Liver (tissue), 9 donors: Measurements from ENCODE around the gene HOXC6. TPM values are rescaled to one million over a fixed set of nuclear protein-coding genes. Genes with fewer than 3 reads are reported as not detected.
"Not testable (repeated sequence)": the region's sequence is repeated elsewhere in the genome, so short reads cannot be mapped to it uniquely, and the experiment has no call there.

Source experiments
- DNase-seq: peaks from one replicate; pipeline ENCODE4 v3.0.0-alpha.2; 2017; ENCODE audit warnings: low spot score
- H3K27ac ChIP-seq, 2 donors: one replicate each; pipeline ENCODE4 v1.7.0; 2013; ENCODE audit warnings: inconsistent platforms in 2 of 2, low read length in 2 of 2, control low read depth in 1 of 2, low read depth in 1 of 2, mild to moderate bottlenecking in 1 of 2
- H3K27me3 ChIP-seq, 4 donors: one replicate each; pipeline versions ENCODE4 v1.6.1 to v1.7.0; 2013; ENCODE audit warnings: low read length in 3 of 4, inconsistent platforms in 1 of 4, mild to moderate bottlenecking in 1 of 4, moderate library complexity in 1 of 4; ENCODE audit not compliant: control insufficient read depth in 4 of 4, insufficient read depth in 4 of 4
- H3K36me3 ChIP-seq, 4 donors: one replicate each; pipeline versions ENCODE4 v1.6.1 to v1.7.0; 2013; ENCODE audit warnings: low read length in 3 of 4, mild to moderate bottlenecking in 3 of 4, low read depth in 1 of 4, moderate library complexity in 1 of 4; ENCODE audit not compliant: control insufficient read depth in 4 of 4, insufficient read depth in 3 of 4
- H3K4me1 ChIP-seq, 4 donors: one replicate each; pipeline versions ENCODE4 v1.6.1 to v1.7.0; 2013; ENCODE audit warnings: low read length in 3 of 4, mild to moderate bottlenecking in 3 of 4, moderate library complexity in 1 of 4; ENCODE audit not compliant: control insufficient read depth in 4 of 4, insufficient read depth in 4 of 4
- H3K4me3 ChIP-seq, 3 donors: one replicate each; pipeline versions ENCODE4 v1.6.1 to v1.7.0; 2013; ENCODE audit warnings: low read length in 3 of 3, control low read depth in 1 of 3, low read depth in 1 of 3, mild to moderate bottlenecking in 1 of 3
- H3K9ac ChIP-seq, 2 donors: one replicate each; pipeline ENCODE4 v1.7.0; 2013; ENCODE audit warnings: low read length in 2 of 2, mild to moderate bottlenecking in 2 of 2, moderate library complexity in 2 of 2, control low read depth in 1 of 2, low read depth in 1 of 2
- H3K9me3 ChIP-seq, 4 donors: one replicate each; pipeline versions ENCODE4 v1.6.1 to v1.7.0; 2013; ENCODE audit warnings: low read length in 3 of 4; ENCODE audit not compliant: control insufficient read depth in 4 of 4
- CTCF ChIP-seq: fragments of 150-350 bp; IDR thresholded peaks from 2 replicates; pipeline ENCODE4 v1.5.1; 2017; ENCODE audit warnings: improper control_type of control experiment, low read depth, low read length; ENCODE audit not compliant: missing input control
- EGR1 ChIP-seq, 2 donors: IDR thresholded peaks; 2 replicates each; pipeline ENCODE4 v1.6.1; 2016 to 2018; ENCODE audit warnings: antibody characterized with exemption in 2 of 2, low read depth in 2 of 2
- FOXA2 ChIP-seq: IDR thresholded peaks from 2 replicates; pipeline ENCODE4 v1.6.1; 2016; ENCODE audit warnings: antibody characterized with exemption
- GABPA ChIP-seq, 2 donors: IDR thresholded peaks in 1 of 2; conservative IDR thresholded peaks in 1 of 2; 2 replicates each; pipeline ENCODE4 v1.6.1; 2016; ENCODE audit warnings: antibody characterized with exemption in 2 of 2, mild to moderate bottlenecking in 1 of 2, moderate library complexity in 1 of 2
- HNF4A ChIP-seq, 2 donors: conservative IDR thresholded peaks; 2 replicates each; pipeline ENCODE4 v1.6.1; 2016; ENCODE audit warnings: antibody characterized with exemption in 2 of 2, mild to moderate bottlenecking in 2 of 2
- HNF4G ChIP-seq: IDR thresholded peaks from 2 replicates; pipeline ENCODE4 v1.6.1; 2016; ENCODE audit warnings: antibody characterized with exemption
- JUND ChIP-seq, 2 donors: IDR thresholded peaks; 2 replicates each; pipeline ENCODE4 v1.6.1; 2016; ENCODE audit warnings: antibody characterized with exemption in 2 of 2
- NR2F2 ChIP-seq: IDR thresholded peaks from 2 replicates; pipeline ENCODE4 v1.6.1; 2016; ENCODE audit warnings: antibody characterized with exemption
- REST ChIP-seq: IDR thresholded peaks from 2 replicates; pipeline ENCODE4 v1.6.1; 2016; ENCODE audit warnings: antibody characterized with exemption, mild to moderate bottlenecking
- RXRA ChIP-seq, 2 donors: IDR thresholded peaks; 2 replicates each; pipeline ENCODE4 v1.6.1; 2017 to 2018; ENCODE audit warnings: antibody characterized with exemption in 2 of 2, mild to moderate bottlenecking in 1 of 2
- SP1 ChIP-seq: IDR thresholded peaks from 2 replicates; pipeline ENCODE4 v1.6.1; 2018; ENCODE audit warnings: antibody characterized with exemption, mild to moderate bottlenecking
- TAF1 ChIP-seq: conservative IDR thresholded peaks from 2 replicates; pipeline ENCODE4 v1.6.1; 2016; ENCODE audit warnings: antibody characterized with exemption, mild to moderate bottlenecking
- YY1 ChIP-seq: IDR thresholded peaks from 2 replicates; pipeline ENCODE4 v1.6.1; 2016; ENCODE audit warnings: antibody characterized with exemption, mild to moderate bottlenecking
- ZBTB33 ChIP-seq: IDR thresholded peaks from 2 replicates; pipeline ENCODE4 v1.6.1; 2016; ENCODE audit warnings: antibody characterized with exemption
- WGBS: extraction: QIAGEN DNeasy Blood & Tissue Kit; methylation state at CpG from one replicate; pipeline ENCODE4 v1.1.7; 2013; 5-methylcytosine and 5-hydroxymethylcytosine counted together
- polyA plus RNA-seq, 2 donors: library from polyadenylated mRNA; stranded (reverse) in 1 of 2; unstranded in 1 of 2; fragments of 200-250 nt in 1 of 2; fragments of >200 nt in 1 of 2; fragmentation: Nextera tagmentation in 1 of 2; extraction: Ambion mirVana in 1 of 2; gene quantifications; one replicate each; pipeline versions ENCODE4 v1.2.1 to v1.2.3, GENCODE V29; 2013 to 2015
- total RNA-seq, 2 donors: library from RNA; depleted of rRNA; stranded (reverse); fragments of >200 nt; gene quantifications; one replicate each; pipeline ENCODE4 v1.2.3, GENCODE V29; 2014
- TF ChIP-seq, protein P1 (sequence below): IDR thresholded peaks from 2 replicates; pipeline ENCODE4 v1.6.1; 2016; ENCODE audit warnings: antibody characterized with exemption
- TF ChIP-seq, protein P2 (sequence below): IDR thresholded peaks from 2 replicates; pipeline ENCODE4 v1.6.1; 2016; ENCODE audit warnings: antibody characterized with exemption
- donor health status: healthy.
- donor health status: healthy.
- donor health status: healthy.
- donor health status: healthy.
- donor health status: healthy.

The HOXC6 gene
- total and polyA plus RNA-seq, 4 donors: 0.33 TPM; not detected in 3

DNA sequence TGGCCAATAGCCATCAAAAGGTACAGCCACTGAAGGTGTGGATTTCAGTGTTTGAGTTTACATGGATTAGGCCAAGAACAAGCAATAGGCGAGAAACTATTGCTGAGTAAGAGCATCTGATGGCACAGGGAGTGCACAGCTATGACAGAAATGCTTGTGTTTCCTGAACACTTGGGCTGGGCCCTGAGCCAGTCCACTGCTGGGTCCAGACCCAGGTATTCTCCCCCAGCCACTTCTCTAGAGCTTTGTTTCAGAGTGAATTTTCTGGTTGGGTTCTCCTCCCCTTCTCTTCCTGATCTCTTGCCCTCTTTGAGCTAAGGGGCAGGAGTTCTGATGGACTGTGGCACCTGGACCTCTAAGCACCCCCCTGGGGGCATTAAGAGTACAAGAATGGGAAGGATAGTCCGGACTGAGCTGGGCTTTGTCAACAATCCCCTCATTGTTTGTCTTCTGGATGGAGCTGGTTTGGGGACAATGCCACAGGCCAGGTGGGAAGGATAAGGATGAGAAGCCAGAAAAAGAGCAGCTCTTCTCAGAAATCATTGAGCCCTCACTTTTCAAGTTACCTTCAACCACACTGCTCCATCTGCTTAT, 13.0 kb downstream of the HOXC6 start:
- H3K4me3 ChIP-seq: no peak overlapping the region
- WGBS: 40% methylated on average over 2 of the region's 2 CpGs
- no peaks in the 10 kb centered on the region for H3K4me1 ChIP-seq
- DNase-seq: no peak
- H3K27ac ChIP-seq: no peak overlapping the region
- no peak overlapping the region for H3K9ac ChIP-seq
- TF ChIP-seq HNF4A (conservative IDR thresholded peaks at IDR 0.05) (no peak), TAF1 (no peak), ZBTB33 (no peak), JUND (IDR thresholded peaks at IDR 0.05) (no peak), SP1 (no peak), REST (no peak), GABPA (IDR thresholded peaks at IDR 0.05 in 1 of 2, conservative IDR thresholded peaks at IDR 0.05 in 1 of 2) (no peak), RXRA (IDR thresholded peaks at IDR 0.05) (no peak), NR2F2 (no peak), EGR1 (IDR thresholded peaks at IDR 0.05; ENCODE audit: low read depth in 2 of 2) (no peak), HNF4G (no peak), YY1 (no peak), FOXA2 (no peak), CTCF (no peak)
- TF ChIP-seq, protein P1, sequence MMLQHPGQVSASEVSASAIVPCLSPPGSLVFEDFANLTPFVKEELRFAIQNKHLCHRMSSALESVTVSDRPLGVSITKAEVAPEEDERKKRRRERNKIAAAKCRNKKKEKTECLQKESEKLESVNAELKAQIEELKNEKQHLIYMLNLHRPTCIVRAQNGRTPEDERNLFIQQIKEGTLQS: no peak
- TF ChIP-seq, protein P2, sequence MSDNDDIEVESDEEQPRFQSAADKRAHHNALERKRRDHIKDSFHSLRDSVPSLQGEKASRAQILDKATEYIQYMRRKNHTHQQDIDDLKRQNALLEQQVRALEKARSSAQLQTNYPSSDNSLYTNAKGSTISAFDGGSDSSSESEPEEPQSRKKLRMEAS: no peak
- H3K27me3 ChIP-seq: peaks cover 3 to 32% (median 11%) of the 10 kb centered on the region in 4 donors
- H3K9me3 ChIP-seq: no peaks in the 10 kb centered on the region
- H3K36me3 ChIP-seq: no peaks in the 10 kb centered on the region

- not testable (repeated sequence) for DNase-seq, H3K4me3 ChIP-seq, H3K36me3 ChIP-seq, H3K4me1 ChIP-seq, H3K9me3 ChIP-seq, H3K9ac ChIP-seq, H3K27ac ChIP-seq
- H3K27me3 ChIP-seq: peaks cover 6 to 30% (median 13%) of the 10 kb centered on the region in 4 donors
- 46% methylated on average over 6 of the region's 6 CpGs for WGBS
These were observed 13.8 kb downstream of the HOXC6 start for GRCh38 chr12:54042033-54042432.
